ENCODE results near the gene COLEC12. TPM values are rescaled to one million over a fixed set of nuclear protein-coding genes. Genes with fewer than 3 reads are reported as not detected.

COLEC12 gene
- total RNA-seq, 1 donor from 2014 or later: 7.3 TPM

GRCh38 chr18:396251-396555, 104.3 kb downstream of the COLEC12 start:
- Histone ChIP-seq H3K36me3 (no peaks in the 10 kb centered on the region), H3K4me3 (no peak overlapping the region), H3K9me3 (replicated peaks) (no peaks in the 10 kb centered on the region), H3K4me1 (peaks cover 27% of the 10 kb centered on the region), H3K27me3 (ENCODE audit: low read depth) (no peaks in the 10 kb centered on the region), H3K27ac (replicated peaks) (peak overlapping the region; percentile 37)
- TF ChIP-seq CTCF (IDR thresholded peaks at IDR 0.05; ENCODE audit: borderline replicate concordance): no peak
- intact Hi-C loops (cut with micrococcal nuclease): no loop called here
- no peak for DNase-seq

GRCh38 chr18:395456-396250, 104.8 kb downstream of the COLEC12 start:
- Histone ChIP-seq H3K4me3 (no peak overlapping the region), H3K27ac (replicated peaks) (peak overlapping the region; percentile 62), H3K4me1 (peaks cover 27% of the 10 kb centered on the region), H3K36me3 (no peaks in the 10 kb centered on the region), H3K27me3 (ENCODE audit: low read depth) (no peaks in the 10 kb centered on the region), H3K9me3 (replicated peaks) (no peaks in the 10 kb centered on the region)
- no peak for TF ChIP-seq CTCF (IDR thresholded peaks at IDR 0.05; ENCODE audit: borderline replicate concordance)
- intact Hi-C loops (cut with micrococcal nuclease): no loop called here
- DNase-seq: no peak

- Histone ChIP-seq H3K4me3 (no peak overlapping the region), H3K4me1 (peaks cover 27% of the 10 kb centered on the region), H3K27me3 (ENCODE audit: low read depth) (no peaks in the 10 kb centered on the region), H3K27ac (replicated peaks) (peak overlapping the region; percentile 62), H3K36me3 (no peaks in the 10 kb centered on the region), H3K9me3 (replicated peaks) (no peaks in the 10 kb centered on the region)
- no peak for TF ChIP-seq CTCF (IDR thresholded peaks at IDR 0.05; ENCODE audit: borderline replicate concordance)
- intact Hi-C loops (cut with micrococcal nuclease): no loop called here
- DNase-seq: no peak
These were observed 105.5 kb downstream of the COLEC12 start for GRCh38 chr18:394987-395362.

DNA sequence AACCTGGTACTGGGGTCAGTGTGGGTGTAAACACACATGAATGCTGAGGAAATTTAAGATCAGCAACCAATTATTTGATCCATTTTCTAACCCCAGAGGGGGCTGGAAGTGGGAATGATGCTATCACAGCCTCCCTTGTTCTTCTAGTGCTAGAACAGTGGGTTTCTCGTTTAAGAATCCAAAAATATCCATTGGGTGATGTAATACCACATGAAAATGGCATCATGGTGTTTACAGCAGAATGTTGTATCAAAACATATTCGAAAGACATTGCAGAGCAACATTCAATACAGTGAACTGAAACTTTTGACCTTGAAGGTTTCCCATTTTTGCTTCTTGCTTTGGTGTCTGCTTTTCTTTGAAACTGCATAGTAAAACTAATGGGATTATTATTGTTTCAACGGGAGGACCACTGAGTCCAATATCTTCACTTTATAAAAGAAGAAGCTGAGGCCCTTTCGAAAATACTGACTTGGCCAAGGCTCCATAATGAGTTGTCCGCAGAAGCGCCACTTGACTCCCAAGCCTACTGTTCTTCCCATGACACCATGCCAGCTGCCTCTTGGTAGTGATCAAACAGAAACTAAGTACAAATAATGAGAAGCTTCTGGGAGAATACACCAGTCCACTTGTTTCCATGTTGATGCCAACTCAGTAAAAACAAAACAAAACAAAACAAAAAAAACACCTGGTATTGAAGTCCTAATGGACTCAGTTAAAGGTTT, 106.1 kb downstream of the COLEC12 start:
- no peaks in the 10 kb centered on the region for H3K36me3 ChIP-seq
- intact Hi-C loops (cut with micrococcal nuclease): no loop called here
- H3K27me3 ChIP-seq (ENCODE audit: low read depth): no peaks in the 10 kb centered on the region
- peak overlapping the region; percentile 62 for H3K27ac ChIP-seq (replicated peaks)
- H3K4me3 ChIP-seq: no peak overlapping the region
- peaks cover 27% of the 10 kb centered on the region for H3K4me1 ChIP-seq
- TF ChIP-seq CTCF (IDR thresholded peaks at IDR 0.05; ENCODE audit: borderline replicate concordance): no peak
- no peak for DNase-seq
- H3K9me3 ChIP-seq (replicated peaks): no peaks in the 10 kb centered on the region

DNA sequence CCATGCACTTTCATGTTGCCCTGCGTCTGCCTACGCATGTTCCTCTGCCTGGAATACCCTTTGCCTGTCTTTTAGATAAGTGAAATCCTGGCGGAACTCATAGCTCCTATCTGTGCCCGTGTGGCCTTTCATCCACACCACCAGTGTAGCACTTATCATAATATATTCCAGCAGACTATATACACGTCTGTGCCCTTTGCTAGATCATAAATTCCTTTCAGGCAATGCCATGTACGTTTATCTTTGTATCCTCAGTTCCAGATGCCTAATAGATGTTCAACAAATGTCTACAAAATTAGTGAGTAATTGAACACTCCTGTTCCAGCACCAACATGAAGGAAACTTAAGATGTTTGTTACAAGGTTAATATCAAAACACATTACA, 106.9 kb downstream of the COLEC12 start:
- Histone ChIP-seq H3K4me3 (no peak overlapping the region), H3K27me3 (ENCODE audit: low read depth) (no peaks in the 10 kb centered on the region), H3K36me3 (no peaks in the 10 kb centered on the region), H3K4me1 (peaks cover 27% of the 10 kb centered on the region), H3K9me3 (replicated peaks) (no peaks in the 10 kb centered on the region), H3K27ac (replicated peaks) (no peak overlapping the region)
- intact Hi-C loops (cut with micrococcal nuclease): no loop called here
- no peak for DNase-seq
- no peak for TF ChIP-seq CTCF (IDR thresholded peaks at IDR 0.05; ENCODE audit: borderline replicate concordance)
